Esophagus squamous epithelium (tissue), 5 donors: ENCODE measurements around the gene SCAND1. TPM values are rescaled to one million over a fixed set of nuclear protein-coding genes. Genes with fewer than 3 reads are reported as not detected.
"Not testable (repeated sequence)": the region's sequence is repeated elsewhere in the genome, so short reads cannot be mapped to it uniquely, and the experiment has no call there.

Experiments
- DNase-seq: peaks from one replicate; lab custom pipeline; 2025; lab: John Stamatoyannopoulos, UW
- H3K27ac ChIP-seq, 4 donors: fragments of 200-600 bp; sonication (generic); one replicate each; pipeline ENCODE4 v1.5.1; 2016 to 2019; ENCODE audit warnings: mild to moderate bottlenecking in 1 of 4
- H3K27me3 ChIP-seq, 4 donors: fragments of 200-600 bp; sonication (generic); 1 replicate in 3 of 4; 2 replicates in 1 of 4; pipeline versions ENCODE4 v1.5.1 to v1.6.0; 2017 to 2021; ENCODE audit warnings: antibody characterized with exemption in 1 of 4
- H3K36me3 ChIP-seq, 3 donors: fragments of 200-600 bp; sonication (generic); one replicate each; pipeline ENCODE4 v1.5.1; 2016 to 2019
- H3K4me1 ChIP-seq, 3 donors: fragments of 200-600 bp; sonication (generic); one replicate each; pipeline ENCODE4 v1.5.1; 2017 to 2019
- H3K4me3 ChIP-seq, 4 donors: fragments of 200-600 bp; sonication (generic); 1 replicate in 3 of 4; 2 replicates in 1 of 4; pipeline ENCODE4 v1.5.1; 2016 to 2019; ENCODE audit warnings: mild to moderate bottlenecking in 2 of 4, moderate library complexity in 1 of 4
- H3K9me3 ChIP-seq, 3 donors: fragments of 200-600 bp; sonication (generic); one replicate each; pipeline ENCODE4 v1.5.1; 2016 to 2019
- CTCF ChIP-seq, 6 experiments: fragments of 450-650 bp in 4 of 6; fragments of 200-600 bp in 2 of 6; sonication (generic) in 2 of 6; IDR thresholded peaks; one replicate each; pipeline ENCODE4 v1.5.1; 2016 to 2019; ENCODE audit warnings: antibody characterized with exemption in 6 of 6, mild to moderate bottlenecking in 4 of 6, moderate library complexity in 4 of 6
- POLR2A ChIP-seq, 4 donors: fragments of 450-650 bp; IDR thresholded peaks; one replicate each; pipeline ENCODE4 v1.6.1; 2017; ENCODE audit warnings: antibody characterized with exemption in 4 of 4, mild to moderate bottlenecking in 4 of 4, moderate library complexity in 3 of 4
- WGBS, 2 donors: methylation state at CpG; one replicate each; pipeline ENCODE4 v1.1.5; 2018; 5-methylcytosine and 5-hydroxymethylcytosine counted together
- intact Hi-C: fragments of 100-400 bp; cut with DNase I; formaldehyde crosslinking; loops from one replicate; pipeline ENCODE4 v1.15.0; 2022
- total RNA-seq, 4 donors: library from RNA; depleted of rRNA; stranded (reverse); fragments of >200 nt; gene quantifications; one replicate each; pipeline ENCODE4 v1.1.0, GENCODE V29; 2016
- donor health status: DM: yes; HTN: yes; CAD: no.

Gene SCAND1
- 10 to 100 TPM; 50.2 to 98.6 (median 74.1) TPM for total RNA-seq

GRCh38 chr20:35954200-35954906 lies at the start of gene SCAND1:
SCAND1 (minus strand) TSS chr20:35954502; CDS start chr20:35954284, 218 bp downstream.
- Histone ChIP-seq H3K4me1 (peaks cover 13 to 40% (median 15%) of the 10 kb centered on the region in 3 donors), H3K36me3 (peaks cover 0 to 8% (median 0%) of the 10 kb centered on the region in 3 donors), H3K27me3 (no peaks in the 10 kb centered on the region), H3K9me3 (no peaks in the 10 kb centered on the region), H3K4me3 (peak within 1 kb of the TSS; percentile 77 to 97 (median 82)), H3K27ac (peak within 1 kb of the TSS; percentile 97 to 99 (median 98))
- peak; percentile 95 for DNase-seq
- intact Hi-C loops = no loop called here
- TF ChIP-seq CTCF (IDR thresholded peaks at IDR 0.05) = peak; percentile 89 to 98 (median 96)
- TF ChIP-seq POLR2A (IDR thresholded peaks at IDR 0.05) = peak in 3 of 4 donors; percentile 33 to 91 (median 86)
- WGBS, 2 donors = no CpG with 5 or more reads among the region's 76 CpGs

GRCh38 chr20:36004045-36004444 lies 49.7 kb upstream of the SCAND1 start:
- Histone ChIP-seq H3K4me1 (no peaks in the 10 kb centered on the region), H3K4me3 (no peak overlapping the region), H3K27ac (no peak overlapping the region), H3K9me3 (peaks cover 0 to 15% (median 0%) of the 10 kb centered on the region in 3 donors), H3K27me3 (no peaks in the 10 kb centered on the region), H3K36me3 (no peaks in the 10 kb centered on the region)
- TF ChIP-seq POLR2A (IDR thresholded peaks at IDR 0.05) (no peak), CTCF (IDR thresholded peaks at IDR 0.05) (no peak)
- intact Hi-C loops = no loop called here
- 54 to 67% methylated on average over 1 of the region's 1 CpG for WGBS, 2 donors
- DNase-seq = no peak

DNA sequence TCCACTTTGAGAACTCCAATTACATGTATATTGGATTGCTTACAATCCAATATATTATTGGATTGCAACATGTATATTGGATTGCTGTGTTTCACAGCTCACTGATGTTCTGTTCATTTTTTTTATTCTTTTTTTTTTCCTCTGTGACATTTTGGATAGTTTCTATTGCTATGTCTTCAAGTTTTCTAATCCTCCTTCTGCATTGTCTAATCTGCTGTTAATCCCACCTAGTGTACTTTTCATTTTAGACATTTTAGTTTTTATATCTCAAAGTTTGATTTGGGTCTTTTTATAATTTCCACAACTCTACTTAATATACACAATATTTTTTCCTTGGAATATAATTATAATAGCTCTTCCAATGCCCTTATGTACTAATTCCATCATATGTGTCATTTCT lies 48.6 kb upstream of the SCAND1 start:
- TF ChIP-seq CTCF (IDR thresholded peaks at IDR 0.05) = no peak
- no peak for TF ChIP-seq POLR2A (IDR thresholded peaks at IDR 0.05)
- DNase-seq = no peak
- no peaks in the 10 kb centered on the region for H3K27me3 ChIP-seq
- no peak overlapping the region for H3K27ac ChIP-seq
- H3K4me3 ChIP-seq = no peak overlapping the region
- peaks cover 0 to 15% (median 0%) of the 10 kb centered on the region in 3 donors for H3K9me3 ChIP-seq
- H3K4me1 ChIP-seq = no peaks in the 10 kb centered on the region
- no peaks in the 10 kb centered on the region for H3K36me3 ChIP-seq
- intact Hi-C loops = no loop called here

DNA sequence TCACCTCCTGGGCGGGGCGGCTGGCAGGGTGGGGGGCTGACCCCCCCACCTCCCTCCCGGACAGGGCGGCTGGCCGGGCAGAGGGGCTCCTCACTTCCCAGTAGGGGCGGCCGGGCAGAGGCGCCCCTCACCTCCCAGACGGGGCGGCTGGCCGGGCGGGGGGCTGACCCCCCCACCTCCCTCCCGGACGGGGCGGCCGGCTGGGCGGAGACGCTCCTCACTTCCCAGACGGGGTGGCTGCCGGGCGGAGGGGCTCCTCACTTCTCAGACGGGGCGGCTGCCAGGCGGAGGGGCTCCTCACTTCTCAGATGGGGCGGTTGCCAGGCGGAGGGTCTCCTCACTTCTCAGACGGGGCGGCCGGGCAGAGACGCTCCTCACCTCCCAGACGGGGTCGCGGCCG lies 47.0 kb upstream of the SCAND1 start:
- H3K4me3 ChIP-seq, H3K27ac ChIP-seq, DNase-seq, intact Hi-C loops, H3K27me3 ChIP-seq, H3K36me3 ChIP-seq, H3K4me1 ChIP-seq: not testable (repeated sequence)
- peaks cover 0 to 15% (median 0%) of the 10 kb centered on the region in 3 donors for H3K9me3 ChIP-seq
- no CpG with 5 or more reads among the region's 34 CpGs for WGBS, 2 donors

- H3K27ac ChIP-seq, H3K4me3 ChIP-seq, intact Hi-C loops, H3K4me1 ChIP-seq, H3K36me3 ChIP-seq, H3K9me3 ChIP-seq, DNase-seq, H3K27me3 ChIP-seq: not testable (repeated sequence)
- 83 to 95% methylated on average over 4 to 8 of the region's 8 CpGs for whole genome bisulfite sequencing, 2 donors
These were observed 42.2 kb upstream of the SCAND1 start for GRCh38 chr20:35996492-35996891.

DNA sequence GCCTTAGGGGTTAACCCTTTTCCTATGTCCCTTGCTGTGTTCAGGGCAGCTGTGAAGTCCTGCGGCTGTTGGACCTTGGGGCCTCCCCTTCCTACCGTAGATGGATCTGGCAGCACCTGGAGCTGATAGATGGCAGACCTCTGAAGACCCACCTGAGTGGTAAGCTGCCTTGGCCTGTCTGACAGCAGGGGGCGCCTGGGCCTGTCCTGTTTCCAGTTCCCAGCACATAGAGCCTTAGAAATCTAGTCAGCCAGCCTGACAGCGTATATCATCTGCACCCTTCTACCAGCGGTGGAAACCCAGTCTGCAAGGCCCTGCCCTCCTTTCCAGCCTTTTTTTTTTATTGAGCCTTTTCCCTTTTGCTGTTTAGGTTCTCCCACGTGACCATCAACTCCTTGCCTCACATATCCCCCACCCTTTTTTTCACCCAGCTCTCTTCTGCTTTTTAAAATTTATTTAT lies 40.7 kb upstream of the SCAND1 start:
- Histone ChIP-seq H3K36me3 (no peaks in the 10 kb centered on the region), H3K4me3 (no peak overlapping the region), H3K9me3 (no peaks in the 10 kb centered on the region), H3K4me1 (peaks cover 0 to 7% (median 0%) of the 10 kb centered on the region in 3 donors), H3K27me3 (no peaks in the 10 kb centered on the region), H3K27ac (no peak overlapping the region)
- 2 to 4% methylated on average over 6 of the region's 6 CpGs for WGBS, 2 donors
- peak; percentile 7 for DNase-seq
- TF ChIP-seq POLR2A (IDR thresholded peaks at IDR 0.05) = no peak
- peak; percentile 65 to 92 (median 88) for TF ChIP-seq CTCF (IDR thresholded peaks at IDR 0.05)
- intact Hi-C loops = loop anchor here (5.0 kb wide), 1 partner anchor 142 kb away; no protein-coding TSS in a partner anchor
